GM13977 (cell line): ENCODE results near the gene KAZN.

ENCODE experiments used
- DNase-seq: peaks from one replicate; pipeline ENCODE4 v3.0.0; 2012; ENCODE audit warnings: low spot score
- CTCF ChIP-seq: IDR thresholded peaks from 2 replicates; pipeline ENCODE4 v1.5.1; 2012; ENCODE audit warnings: mild to moderate bottlenecking, control low read depth; ENCODE audit not compliant: insufficient read depth; ENCODE audit errors: extremely low read depth, missing control alignments
- in situ Hi-C: fragments of 300-500 bp; cut with MboI; formaldehyde crosslinking; loops from one replicate; pipeline ENCODE4 v1.12.0; 2022; ENCODE audit warnings: low sequenced_read_pairs, low pct_unique_long_range_greater_than_20kb, mixed read lengths, inconsistent platforms; ENCODE audit not compliant: unreplicated experiment

KAZN gene

GRCh38 chr1:14774225-14774624 lies 175.7 kb downstream of the KAZN start:
- in situ Hi-C loops = no loop called here
- no peak for DNase-seq
- no peak for TF ChIP-seq CTCF

GRCh38 chr1:14774988-14775387 lies 176.5 kb downstream of the KAZN start:
- in situ Hi-C loops = no loop called here

GRCh38 chr1:14775434-14775833 lies 176.9 kb downstream of the KAZN start:
- DNase-seq = no peak
- TF ChIP-seq CTCF = no peak
- in situ Hi-C loops = no loop called here

More at GRCh38 chr1:14774988-14775387, 176.5 kb downstream of the KAZN start:
- DNase-seq = no peak
- no peak for TF ChIP-seq CTCF

- no peak for DNase-seq
- in situ Hi-C loops = no loop called here
- no peak for TF ChIP-seq CTCF
These were observed 179.3 kb downstream of the KAZN start for GRCh38 chr1:14777516-14778506.

GRCh38 chr1:14778541-14778897 lies 180.0 kb downstream of the KAZN start:
- no peak for DNase-seq
- in situ Hi-C loops = no loop called here

More at GRCh38 chr1:14778541-14778897, 180.0 kb downstream of the KAZN start:
- TF ChIP-seq CTCF = no peak
